HepG2 (cell line): ENCODE measurements around the gene AGBL1.

ENCODE experiments used
- EP300 ChIP-seq, 3 experiments: sonication (generic) in 1 of 3; formaldehyde crosslinking in 1 of 3; IDR thresholded peaks; 2 replicates each; pipeline versions ENCODE4 v1.5.1 to v1.6.1; 2011 to 2020; ENCODE audit warnings: low read depth in 2 of 3, low read length in 2 of 3, borderline replicate concordance in 1 of 3, improper control_type of control experiment in 1 of 3, mild to moderate bottlenecking in 1 of 3, missing genetic modification reagents in 1 of 3, moderate library complexity in 1 of 3
- LBX2 ChIP-seq: sonication (generic); formaldehyde crosslinking; IDR thresholded peaks from 2 replicates; pipeline ENCODE4 v1.5.0; 2020; ENCODE audit warnings: missing genetic modification reagents, mild to moderate bottlenecking, borderline replicate concordance
- POLR2A ChIP-seq, 2 experiments: IDR thresholded peaks; 2 replicates each; pipeline ENCODE4 v1.6.1; 2011; ENCODE audit warnings: low read depth in 2 of 2, low read length in 2 of 2, mild to moderate bottlenecking in 1 of 2, moderate library complexity in 1 of 2; ENCODE audit not compliant: insufficient read depth in 1 of 2
- SUZ12 ChIP-seq: fragments of 150-350 bp; IDR thresholded peaks from 2 replicates; pipeline ENCODE4 v1.6.1; 2014; ENCODE audit warnings: low read depth, low read length
- TF ChIP-seq, protein P1 (sequence below): sonication (generic); formaldehyde crosslinking; IDR thresholded peaks from 2 replicates; pipeline ENCODE4 v1.8.0; 2022; ENCODE audit warnings: mild to moderate bottlenecking, missing genetic modification reagents, moderate library complexity
- TF ChIP-seq, protein P2 (sequence below): sonication (generic); formaldehyde crosslinking; IDR thresholded peaks from 2 replicates; pipeline ENCODE4 v1.5.0; 2020; ENCODE audit warnings: mild to moderate bottlenecking, missing genetic modification reagents, moderate library complexity
- TF ChIP-seq, protein P3 (sequence below): IDR thresholded peaks from 2 replicates; pipeline ENCODE4 v1.6.1; 2016; ENCODE audit warnings: low read depth, control low read depth

- TF ChIP-seq, protein P1, sequence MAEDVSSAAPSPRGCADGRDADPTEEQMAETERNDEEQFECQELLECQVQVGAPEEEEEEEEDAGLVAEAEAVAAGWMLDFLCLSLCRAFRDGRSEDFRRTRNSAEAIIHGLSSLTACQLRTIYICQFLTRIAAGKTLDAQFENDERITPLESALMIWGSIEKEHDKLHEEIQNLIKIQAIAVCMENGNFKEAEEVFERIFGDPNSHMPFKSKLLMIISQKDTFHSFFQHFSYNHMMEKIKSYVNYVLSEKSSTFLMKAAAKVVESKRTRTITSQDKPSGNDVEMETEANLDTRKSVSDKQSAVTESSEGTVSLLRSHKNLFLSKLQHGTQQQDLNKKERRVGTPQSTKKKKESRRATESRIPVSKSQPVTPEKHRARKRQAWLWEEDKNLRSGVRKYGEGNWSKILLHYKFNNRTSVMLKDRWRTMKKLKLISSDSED: no peak
- TF ChIP-seq, protein P2, sequence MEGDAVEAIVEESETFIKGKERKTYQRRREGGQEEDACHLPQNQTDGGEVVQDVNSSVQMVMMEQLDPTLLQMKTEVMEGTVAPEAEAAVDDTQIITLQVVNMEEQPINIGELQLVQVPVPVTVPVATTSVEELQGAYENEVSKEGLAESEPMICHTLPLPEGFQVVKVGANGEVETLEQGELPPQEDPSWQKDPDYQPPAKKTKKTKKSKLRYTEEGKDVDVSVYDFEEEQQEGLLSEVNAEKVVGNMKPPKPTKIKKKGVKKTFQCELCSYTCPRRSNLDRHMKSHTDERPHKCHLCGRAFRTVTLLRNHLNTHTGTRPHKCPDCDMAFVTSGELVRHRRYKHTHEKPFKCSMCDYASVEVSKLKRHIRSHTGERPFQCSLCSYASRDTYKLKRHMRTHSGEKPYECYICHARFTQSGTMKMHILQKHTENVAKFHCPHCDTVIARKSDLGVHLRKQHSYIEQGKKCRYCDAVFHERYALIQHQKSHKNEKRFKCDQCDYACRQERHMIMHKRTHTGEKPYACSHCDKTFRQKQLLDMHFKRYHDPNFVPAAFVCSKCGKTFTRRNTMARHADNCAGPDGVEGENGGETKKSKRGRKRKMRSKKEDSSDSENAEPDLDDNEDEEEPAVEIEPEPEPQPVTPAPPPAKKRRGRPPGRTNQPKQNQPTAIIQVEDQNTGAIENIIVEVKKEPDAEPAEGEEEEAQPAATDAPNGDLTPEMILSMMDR (CRISPR knock-in tag): no peak
- TF ChIP-seq, protein P3, sequence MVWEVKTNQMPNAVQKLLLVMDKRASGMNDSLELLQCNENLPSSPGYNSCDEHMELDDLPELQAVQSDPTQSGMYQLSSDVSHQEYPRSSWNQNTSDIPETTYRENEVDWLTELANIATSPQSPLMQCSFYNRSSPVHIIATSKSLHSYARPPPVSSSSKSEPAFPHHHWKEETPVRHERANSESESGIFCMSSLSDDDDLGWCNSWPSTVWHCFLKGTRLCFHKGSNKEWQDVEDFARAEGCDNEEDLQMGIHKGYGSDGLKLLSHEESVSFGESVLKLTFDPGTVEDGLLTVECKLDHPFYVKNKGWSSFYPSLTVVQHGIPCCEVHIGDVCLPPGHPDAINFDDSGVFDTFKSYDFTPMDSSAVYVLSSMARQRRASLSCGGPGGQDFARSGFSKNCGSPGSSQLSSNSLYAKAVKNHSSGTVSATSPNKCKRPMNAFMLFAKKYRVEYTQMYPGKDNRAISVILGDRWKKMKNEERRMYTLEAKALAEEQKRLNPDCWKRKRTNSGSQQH (CRISPR knock-in tag): no peak
- TF ChIP-seq POLR2A (IDR thresholded peaks at IDR 0.05; ENCODE audit: insufficient read depth in 1 of 2, low read depth in 2 of 2, low read length in 2 of 2): no peak
- TF ChIP-seq EP300 (IDR thresholded peaks at IDR 0.05; ENCODE audit: low read depth in 2 of 2, low read length in 2 of 2): no peak
- TF ChIP-seq EP300 (CRISPR knock-in tag; IDR thresholded peaks at IDR 0.05; ENCODE audit: borderline replicate concordance): no peak
- TF ChIP-seq LBX2: no peak
- no peak for TF ChIP-seq SUZ12
Observed at GRCh38 chr15:86077070-86077469, 2.6 kb upstream of the AGBL1 start.
